A549 (cell line): ENCODE results near the gene MYL4. TPM values are rescaled to one million over a fixed set of nuclear protein-coding genes. Genes with fewer than 3 reads are reported as not detected.

Source experiments
- ATAC-seq, 2 experiments: fragments of 200-7000 bp in 1 of 2; fragments of >200 bp in 1 of 2; cut with Nextera tagmentation in 1 of 2; cut with Tn5 transposase in 1 of 2; 3 replicates each; pipeline versions ENCODE4 v1.8.0 to v1.9.1; 2018 to 2020; ENCODE audit warnings: mild to moderate bottlenecking in 1 of 2, moderate library complexity in 1 of 2
- CTCF ChIA-PET: fragments of 300-600 bp; sonication (Branson Sonifier 250); formaldehyde crosslinking; extraction: SDS; loops from one replicate; lab custom pipeline; 2021; ENCODE audit warnings: antibody characterized with exemption, inconsistent platforms; lab: Yijun Ruan, JAX
- POLR2A ChIA-PET: fragments of 350-600 bp; formaldehyde crosslinking; extraction: SDS; loops from one replicate; lab custom pipeline; 2021; ENCODE audit warnings: antibody characterized with exemption, inconsistent platforms; lab: Yijun Ruan, JAX
- DNase-seq, 2 experiments: peaks; one replicate each; pipeline versions ENCODE4 v3.0.0 to v3.0.0-alpha.2; 2011 to 2016; ENCODE audit warnings: low read depth in 1 of 2, low spot score in 1 of 2
- FAIRE-seq: peaks from 2 replicates; lab custom pipeline; 2011; peaks lifted over from hg19 to GRCh38; lab: Jason Lieb, UNC
- H3K27ac ChIP-seq, 2 experiments: fragments of >200 bp; sonication (Bioruptor Twin); formaldehyde crosslinking; 3 replicates each; pipeline ENCODE4 v1.5.1; 2016 to 2017
- H3K4me1 ChIP-seq: fragments of >200 bp; sonication (Bioruptor Twin); formaldehyde crosslinking; 3 replicates; pipeline ENCODE4 v1.6.1; 2016
- H3K4me2 ChIP-seq: fragments of >200 bp; sonication (Bioruptor Twin); formaldehyde crosslinking; 3 replicates; pipeline ENCODE4 v1.6.1; 2016
- H3K4me3 ChIP-seq: fragments of >200 bp; sonication (Bioruptor Twin); formaldehyde crosslinking; 3 replicates; pipeline ENCODE4 v1.5.1; 2016
- H3K9me3 ChIP-seq: fragments of >200 bp; sonication (Bioruptor Twin); formaldehyde crosslinking; 3 replicates; pipeline ENCODE4 v1.6.1; 2016
- BCL3 ChIP-seq: fragments of >200 bp; sonication (Bioruptor Twin); formaldehyde crosslinking; IDR thresholded peaks from 3 replicates; pipeline ENCODE4 v1.6.1; 2016
- CEBPB ChIP-seq, 2 experiments: fragments of >200 bp in 1 of 2; sonication (Bioruptor Twin) in 1 of 2; formaldehyde crosslinking in 1 of 2; IDR thresholded peaks; 2 replicates each; pipeline ENCODE4 v1.6.1; 2012 to 2016
- CTCF ChIP-seq: fragments of >200 bp; sonication (Bioruptor Twin); formaldehyde crosslinking; IDR thresholded peaks from 3 replicates; pipeline ENCODE4 v1.5.1; 2016
- E2F6 ChIP-seq: IDR thresholded peaks from 2 replicates; pipeline ENCODE4 v1.6.1; 2012; ENCODE audit warnings: low read depth, borderline replicate concordance
- EHF ChIP-seq: fragments of 250-450 bp; sonication (Bioruptor Pico); IDR thresholded peaks from 2 replicates; pipeline ENCODE4 v1.5.0; 2020; ENCODE audit warnings: mild to moderate bottlenecking
- HDAC2 ChIP-seq: fragments of 200-600 bp; sonication (generic); IDR thresholded peaks from 2 replicates; pipeline ENCODE4 v1.6.1; 2016
- HOXB5 ChIP-seq: fragments of 250-450 bp; sonication (Bioruptor Pico); IDR thresholded peaks from 2 replicates; pipeline ENCODE4 v1.5.0; 2020; ENCODE audit warnings: mild to moderate bottlenecking, moderate library complexity
- JUN ChIP-seq, 2 experiments: fragments of >200 bp; sonication (Bioruptor Twin); formaldehyde crosslinking; IDR thresholded peaks; 2 replicates in 1 of 2; 3 replicates in 1 of 2; pipeline ENCODE4 v1.6.1; 2016 to 2017
- RAD21 ChIP-seq, 2 experiments: fragments of >200 bp in 1 of 2; sonication (Bioruptor Twin) in 1 of 2; formaldehyde crosslinking in 1 of 2; IDR thresholded peaks in 1 of 2; conservative IDR thresholded peaks in 1 of 2; 2 replicates in 1 of 2; 3 replicates in 1 of 2; pipeline ENCODE4 v1.6.1; 2012 to 2018; ENCODE audit warnings: inconsistent platforms in 1 of 2
- RCOR1 ChIP-seq: fragments of 150-350 bp; IDR thresholded peaks from 2 replicates; pipeline ENCODE4 v1.6.1; 2014; ENCODE audit warnings: antibody characterized with exemption, low read length, low read depth
- ZSCAN20 ChIP-seq: fragments of 250-450 bp; sonication (Bioruptor Pico); IDR thresholded peaks from 2 replicates; pipeline ENCODE4 v1.8.0; 2022; ENCODE audit warnings: mild to moderate bottlenecking, moderate library complexity
- WGBS: methylation state at CpG from one replicate; pipeline ENCODE4 v1.1.6; 2017; ENCODE audit errors: missing lambda C conversion rate; 5-methylcytosine and 5-hydroxymethylcytosine counted together
- polyA plus RNA-seq, 4 experiments: library from polyadenylated mRNA; depleted of rRNA in 3 of 4; stranded (reverse); fragments of >200 nt; fragmentation: RNase III in 1 of 4; extraction: RNeasy Plus Mini Kit Qiagen cat#74134 plus additional on column Dnase treatment in 1 of 4; gene quantifications; 2 replicates in 3 of 4; 3 replicates in 1 of 4; pipeline ENCODE4 v1.2.3, GENCODE V29; 2011 to 2017

MYL4 gene
- polyA plus RNA-seq, 2 of the 4 experiments (the other 2 are of a cell fraction) = not detected

GRCh38 chr17:47252209-47252608, 43.1 kb downstream of the MYL4 start:
- ATAC-seq (no peak), DNase-seq (no peak), FAIRE-seq (no peak)
- WGBS = 92% methylated on average over 1 of the region's 1 CpG
- Histone ChIP-seq H3K4me1 (peaks cover 7% of the 10 kb centered on the region; the same call in 1 of the 3 replicates), H3K27ac (no peak overlapping the region), H3K9me3 (no peaks in the 10 kb centered on the region), H3K4me3 (no peak overlapping the region), H3K4me2 (no peak overlapping the region)
- ChIA-PET CTCF (interaction anchor here (1.0 to 7.4 kb wide), 8 partner anchors 10 to 63 kb away, joined by 3 to 47 read pairs (median 6); no protein-coding TSS in a partner anchor), POLR2A (interaction anchor here (0.5 kb wide), 1 partner anchor 227 kb away, joined by 6 read pairs; no protein-coding TSS in a partner anchor)
- TF ChIP-seq RCOR1 (no peak), CTCF (no peak)

GRCh38 chr17:47252766-47253512, 43.8 kb downstream of the MYL4 start:
- no peak for FAIRE-seq
- Histone ChIP-seq H3K27ac (peak overlapping the region; percentile 42 to 82; a peak in 4 of 6 replicates), H3K9me3 (no peaks in the 10 kb centered on the region), H3K4me1 (peaks cover 11% of the 10 kb centered on the region; the same call in 2 of the 3 replicates), H3K4me2 (peak overlapping the region; percentile 95), H3K4me3 (peak overlapping the region; percentile 56)
- DNase-seq = no peak
- WGBS = 69% methylated on average over 10 of the region's 10 CpGs
- CTCF ChIA-PET = interaction anchor here (1.0 to 7.4 kb wide), 12 partner anchors 11 to 173 kb away, joined by 3 to 47 read pairs (median 4); no protein-coding TSS in a partner anchor
- TF ChIP-seq CEBPB (IDR thresholded peaks at IDR 0.05) (0 out of 4 replicates have a peak, but pooled peaks of 1 of the 2 experiments have one; percentile 10), BCL3 (no peak)
- no peak for ATAC-seq
- POLR2A ChIA-PET = interaction anchor here (0.5 kb wide), 1 partner anchor 227 kb away, joined by 6 read pairs; no protein-coding TSS in a partner anchor

- DNase-seq (peak; percentile 78 to 83), FAIRE-seq (no peak), ATAC-seq (peak; percentile 98 to 99)
- H3K9me3 ChIP-seq = no peaks in the 10 kb centered on the region
- H3K4me2 ChIP-seq = peak within 1 kb of the TSS; percentile 95
- peak within 1 kb of the TSS; percentile 42 to 82; a peak in 5 of 6 replicates for H3K27ac ChIP-seq
- H3K4me1 ChIP-seq = peaks cover 13% of the 10 kb centered on the region; the same call in 2 of the 3 replicates
- 10% methylated on average over 72 of the region's 112 CpGs for WGBS
- CTCF ChIA-PET = interaction anchor here (0.5 to 7.4 kb wide), 14 partner anchors 11 to 1625 kb away, joined by 3 to 47 read pairs (median 4); no protein-coding TSS in a partner anchor
- POLR2A ChIA-PET = interaction anchor here (1.0 kb wide), 1 partner anchor 70 kb away, joined by 5 read pairs; the partner anchor contains the start of gene EFCAB13
- peak within 1 kb of the TSS; percentile 56 for H3K4me3 ChIP-seq
- TF ChIP-seq EHF = no peak
- peak in 1 of 2 experiments; percentile 32; a peak in 1 of 5 replicates for TF ChIP-seq JUN (IDR thresholded peaks at IDR 0.05)
- TF ChIP-seq ZSCAN20 = no peak
- TF ChIP-seq HDAC2 = peak; percentile 97
- peak; percentile 69; the same call in 1 of the 2 replicates for TF ChIP-seq E2F6
- no peak for TF ChIP-seq HOXB5
- peak in 1 of 2 experiments; percentile 40; a peak in 3 of 5 replicates for TF ChIP-seq RAD21 (conservative IDR thresholded peaks at IDR 0.05 in 1 of 2, IDR thresholded peaks at IDR 0.05 in 1 of 2)
- TF ChIP-seq CTCF = peak; percentile 63
- no peak for TF ChIP-seq BCL3
- TF ChIP-seq, all 56 proteins: peak for 5
Observed at GRCh38 chr17:47253541-47254402, 44.6 kb downstream of the MYL4 start, which contains the start of gene ITGB3. Gene ITGB3, plus strand, starts transcription at chr17:47253827. Its CDS starts 35 bp downstream, at chr17:47253862.
